ENCODE data around the gene GDPD4. TPM values are rescaled to one million over a fixed set of nuclear protein-coding genes. Genes with fewer than 3 reads are reported as not detected.

The GDPD4 gene
- total RNA-seq, 2 experiments from 2014 or later, result not detected

GRCh38 chr11:77195071-77195755 lies 106.3 kb downstream of the GDPD4 start:
- CTCF ChIA-PET, result interaction anchor here (1.6 kb wide), 1 partner anchor 68 kb away, joined by 6 read pairs; the partner anchor contains the start of gene MYO7A
- POLR2A ChIA-PET, result no interaction called here

GRCh38 chr11:77193911-77194830 lies 107.3 kb downstream of the GDPD4 start:
- CTCF ChIA-PET, result interaction anchor here (1.6 kb wide), 1 partner anchor 67 kb away, joined by 6 read pairs; the partner anchor contains the start of gene MYO7A
- POLR2A ChIA-PET, result no interaction called here

- ChIA-PET CTCF (interaction anchor here (1.3 kb wide), 1 partner anchor 66 kb away, joined by 4 read pairs; no protein-coding TSS in a partner anchor), POLR2A (no interaction called here)
These were observed 108.3 kb downstream of the GDPD4 start for GRCh38 chr11:77193167-77193566.

GRCh38 chr11:77191823-77192495 lies 109.5 kb downstream of the GDPD4 start:
- CTCF ChIA-PET, result interaction anchor here (1.3 kb wide), 1 partner anchor 65 kb away, joined by 4 read pairs; no protein-coding TSS in a partner anchor
- POLR2A ChIA-PET, result no interaction called here

- ChIA-PET CTCF (no interaction called here), POLR2A (no interaction called here)
These were observed 110.1 kb downstream of the GDPD4 start for GRCh38 chr11:77191429-77191822.

GRCh38 chr11:77190331-77191075 lies 111.0 kb downstream of the GDPD4 start:
- ChIA-PET CTCF (interaction anchor here (5.1 kb wide), 1 partner anchor 62 kb away, joined by 75 read pairs; the partner anchor contains the start of gene MYO7A), POLR2A (no interaction called here)

GRCh38 chr11:77189588-77190210 lies 111.8 kb downstream of the GDPD4 start:
- ChIA-PET POLR2A (no interaction called here), CTCF (interaction anchor here (1.5 to 5.1 kb wide), 2 partner anchors 61 to 359 kb away, joined by 4 to 75 read pairs; partner anchors contain the start of gene MYO7A)

- ChIA-PET POLR2A (no interaction called here), CTCF (interaction anchor here (0.5 to 5.1 kb wide), 4 partner anchors 60 to 360 kb away, joined by 4 to 75 read pairs (median 4); partner anchors contain the start of gene MYO7A)
These were observed 112.6 kb downstream of the GDPD4 start for GRCh38 chr11:77188633-77189491.

GRCh38 chr11:77187776-77188632 lies 113.5 kb downstream of the GDPD4 start:
- CTCF ChIA-PET, result interaction anchor here (0.5 to 5.1 kb wide), 6 partner anchors 38 to 382 kb away, joined by 3 to 75 read pairs (median 4); partner anchors contain the start of gene MYO7A
- POLR2A ChIA-PET, result no interaction called here

- CTCF ChIA-PET, result interaction anchor here (0.5 to 5.1 kb wide), 8 partner anchors 38 to 383 kb away, joined by 3 to 75 read pairs (median 4); partner anchors contain the start of gene MYO7A
- POLR2A ChIA-PET, result no interaction called here
These were observed 114.3 kb downstream of the GDPD4 start for GRCh38 chr11:77187111-77187750.

- POLR2A ChIA-PET, result no interaction called here
These were observed 115.2 kb downstream of the GDPD4 start for GRCh38 chr11:77186302-77186701.

GRCh38 chr11:77184136-77184860 lies 117.2 kb downstream of the GDPD4 start:
- ChIA-PET POLR2A (no interaction called here), CTCF (interaction anchor here (3.1 kb wide), 1 partner anchor 57 kb away, joined by 10 read pairs; the partner anchor contains the start of gene MYO7A)

More at GRCh38 chr11:77186302-77186701, 115.2 kb downstream of the GDPD4 start:
- CTCF ChIA-PET, result interaction anchor here (0.7 to 5.1 kb wide), 4 partner anchors 58 to 444 kb away, joined by 3 to 75 read pairs (median 4); partner anchors contain the start of gene MYO7A

GRCh38 chr11:77183431-77183984 lies 118.0 kb downstream of the GDPD4 start:
- ChIA-PET CTCF (interaction anchor here (3.1 kb wide), 1 partner anchor 56 kb away, joined by 10 read pairs; the partner anchor contains the start of gene MYO7A), POLR2A (no interaction called here)

GRCh38 chr11:77182542-77183430 lies 118.7 kb downstream of the GDPD4 start:
- CTCF ChIA-PET, result interaction anchor here (3.1 kb wide), 1 partner anchor 55 kb away, joined by 10 read pairs; the partner anchor contains the start of gene MYO7A

More at GRCh38 chr11:77182542-77183430, 118.7 kb downstream of the GDPD4 start:
- POLR2A ChIA-PET, result no interaction called here

Measured in activated CD8-positive, alpha-beta memory T cell treated with anti-CD3 and anti-CD28 coated beads for 36 hours (primary cell).